ENCODE results near the gene RAC3.

GRCh38 chr17:82029391-82029790, 2.1 kb upstream of the RAC3 start:
- TF ChIP-seq POLR2A (IDR thresholded peaks at IDR 0.05) (no peak), EP300 (IDR thresholded peaks at IDR 0.05) (no peak)

Measured in gastroesophageal sphincter (tissue), 2 donors.